ENCODE data around the gene TSNAXIP1. TPM values are rescaled to one million over a fixed set of nuclear protein-coding genes. Genes with fewer than 3 reads are reported as not detected.
A peak's percentile ranks its signal among the peaks of the same experiment; 100 is the strongest.

TSNAXIP1 gene
- polyA plus RNA-seq, 3 donors, result 6.9 to 9.4 (median 7.6) TPM

DNA sequence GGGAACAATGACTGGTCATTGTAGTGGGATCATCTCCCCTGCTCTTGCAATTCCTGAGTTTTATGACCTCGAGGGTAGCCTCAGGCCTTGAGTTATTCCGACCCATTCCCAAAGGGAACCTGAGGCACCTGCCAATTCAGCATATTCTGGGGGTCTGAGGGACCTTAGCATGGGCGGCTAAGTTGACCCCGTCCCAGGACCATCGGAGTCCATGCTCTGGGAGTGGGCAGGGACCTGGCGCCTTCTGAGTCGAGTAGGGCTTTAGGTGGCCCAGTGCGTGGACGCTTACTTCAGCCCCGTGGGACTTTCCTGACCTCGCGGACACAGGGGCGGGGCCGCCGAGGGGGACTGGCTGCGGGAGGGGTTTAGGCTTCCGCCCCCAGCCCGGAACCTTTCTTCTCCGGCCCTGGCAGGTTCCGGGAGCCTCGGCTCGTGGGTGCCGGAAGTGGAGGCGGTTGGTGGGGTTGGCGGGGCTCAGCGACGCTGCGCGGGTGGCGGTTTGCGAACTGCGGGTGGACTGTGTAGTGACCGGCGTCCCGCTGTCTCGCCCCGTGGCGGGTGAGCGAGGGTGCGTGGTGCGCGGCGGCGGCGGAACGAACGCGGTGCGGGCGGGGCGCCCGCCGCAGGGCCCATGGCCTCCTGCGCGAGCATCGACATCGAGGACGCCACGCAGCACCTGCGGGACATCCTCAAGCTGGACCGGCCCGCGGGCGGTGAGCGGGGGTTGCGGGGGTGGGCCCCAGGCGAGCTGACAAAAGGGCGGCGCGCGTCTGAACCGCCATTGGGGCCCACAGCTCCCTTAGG, 66.1 kb downstream of the TSNAXIP1 start, which contains the start of gene EDC4:
TSS of gene EDC4 (plus strand) at position 422 of the 804 bp plus-strand sequence. CDS start at position 632, 210 bp downstream.
- DNase-seq (ENCODE audit: extremely low read depth in 1 of 11, low read depth in 9 of 11, low spot score in 4 of 11), result peak in 6 of 11 donors; percentile 34 to 71 (median 58)

GRCh38 chr16:67873435-67874370, 67.0 kb downstream of the TSNAXIP1 start:
- DNase-seq (ENCODE audit: extremely low read depth in 1 of 11, low read depth in 9 of 11, low spot score in 4 of 11), result no peak

DNA sequence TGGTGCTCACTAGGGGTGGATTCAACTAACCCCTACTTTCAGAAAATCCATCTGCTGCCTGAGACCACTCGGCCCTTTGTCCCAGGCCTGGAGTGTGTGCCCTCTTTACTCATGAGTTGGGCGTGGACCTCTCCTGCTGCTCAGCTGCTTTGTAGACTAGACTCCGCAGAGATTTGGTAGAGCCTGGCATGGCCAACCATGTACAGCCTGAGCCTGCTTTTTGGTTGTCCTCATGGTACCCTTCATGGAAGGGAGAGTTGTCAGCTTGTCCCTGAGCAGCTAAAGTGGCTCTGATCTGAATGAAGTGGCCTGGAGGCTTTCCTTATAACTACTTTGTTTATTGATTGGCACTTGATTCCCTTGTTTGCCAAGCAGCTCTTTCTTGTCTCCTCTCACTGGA, 67.7 kb downstream of the TSNAXIP1 start:
- DNase-seq (ENCODE audit: extremely low read depth in 1 of 11, low read depth in 9 of 11, low spot score in 4 of 11), result no peak

GRCh38 chr16:67877064-67877463, 70.4 kb downstream of the TSNAXIP1 start:
- no peak for DNase-seq (ENCODE audit: extremely low read depth in 1 of 11, low read depth in 9 of 11, low spot score in 4 of 11)

Other genes starting within 250 kb of the TSNAXIP1 start
- 10 to 100 TPM; 72.5 to 88.2 (median 81.4) TPM for gene CTCF, start 244.4 kb upstream of the TSNAXIP1 start, polyA plus RNA-seq (ENCODE audit: insufficient read length in 3 of 3)
- 1 to 10 TPM; 1.0 to 1.3 (median 1.1) TPM for gene CARMIL2, start 161.7 kb upstream of the TSNAXIP1 start, polyA plus RNA-seq (ENCODE audit: insufficient read length in 3 of 3)
- gene ACD, start 146.6 kb upstream of the TSNAXIP1 start, polyA plus RNA-seq (ENCODE audit: insufficient read length in 3 of 3), result 10 to 100 TPM; 19.8 to 29.5 (median 25.4) TPM
- gene PARD6A, start 145.9 kb upstream of the TSNAXIP1 start, polyA plus RNA-seq (ENCODE audit: insufficient read length in 3 of 3), result 1 to 10 TPM; 2.7 to 4.6 (median 3.4) TPM
- gene ENKD1, start 140.1 kb upstream of the TSNAXIP1 start, polyA plus RNA-seq (ENCODE audit: insufficient read length in 3 of 3), result 10 to 100 TPM; 20.2 to 34.6 (median 25.7) TPM
- 1 to 10 TPM; 2.9 to 4.8 (median 4.1) TPM for gene C16orf86, start 140.1 kb upstream of the TSNAXIP1 start, polyA plus RNA-seq (ENCODE audit: insufficient read length in 3 of 3)
- 10 to 100 TPM; 19.8 to 23.7 (median 23.0) TPM for gene GFOD2, start 87.6 kb upstream of the TSNAXIP1 start, polyA plus RNA-seq (ENCODE audit: insufficient read length in 3 of 3)
- 10 to 100 TPM; 22.7 to 30.4 (median 25.2) TPM for gene RANBP10, start 329 bp upstream of the TSNAXIP1 start, polyA plus RNA-seq (ENCODE audit: insufficient read length in 3 of 3)
- 10 to 100 TPM; 26.6 to 36.3 (median 28.1) TPM for gene THAP11, start 35.4 kb downstream of the TSNAXIP1 start, polyA plus RNA-seq (ENCODE audit: insufficient read length in 3 of 3)
- gene NUTF2, start 40.0 kb downstream of the TSNAXIP1 start, polyA plus RNA-seq (ENCODE audit: insufficient read length in 3 of 3), result 100 to 1,000 TPM; 115 to 139 (median 129) TPM
- gene CENPT, start 40.8 kb downstream of the TSNAXIP1 start, polyA plus RNA-seq (ENCODE audit: insufficient read length in 3 of 3), result 10 to 100 TPM; 43.0 to 59.6 (median 53.3) TPM
- 100 to 1,000 TPM in 1 of 3 donors, 10 to 100 TPM in 2; 91.3 to 106 (median 95.3) TPM for gene EDC4, start 66.2 kb downstream of the TSNAXIP1 start, polyA plus RNA-seq (ENCODE audit: insufficient read length in 3 of 3)
- gene NRN1L, start 78.0 kb downstream of the TSNAXIP1 start, polyA plus RNA-seq (ENCODE audit: insufficient read length in 3 of 3), result under 1 TPM in 2 of 3 donors, not detected in 1; 0.43 to 0.70 TPM
- gene PSKH1, start 86.4 kb downstream of the TSNAXIP1 start, polyA plus RNA-seq (ENCODE audit: insufficient read length in 3 of 3), result 10 to 100 TPM; 31.2 to 40.9 (median 34.1) TPM
- gene CTRL, start 125.0 kb downstream of the TSNAXIP1 start, polyA plus RNA-seq (ENCODE audit: insufficient read length in 3 of 3), result 1 to 10 TPM; 4.0 to 7.6 (median 6.2) TPM
- 10 to 100 TPM; 15.9 to 31.1 (median 28.4) TPM for gene PSMB10, start 130.0 kb downstream of the TSNAXIP1 start, polyA plus RNA-seq (ENCODE audit: insufficient read length in 3 of 3)
- 10 to 100 TPM; 16.1 to 29.5 (median 21.2) TPM for gene LCAT, start 137.2 kb downstream of the TSNAXIP1 start, polyA plus RNA-seq (ENCODE audit: insufficient read length in 3 of 3)
- 10 to 100 TPM; 28.8 to 38.9 (median 35.6) TPM for gene SLC12A4, start 161.7 kb downstream of the TSNAXIP1 start, polyA plus RNA-seq (ENCODE audit: insufficient read length in 3 of 3)
- gene DPEP3, start 173.6 kb downstream of the TSNAXIP1 start, polyA plus RNA-seq (ENCODE audit: insufficient read length in 3 of 3), result under 1 TPM in 2 of 3 donors, not detected in 1; 0.14 to 0.16 TPM
- under 1 TPM; 0.51 to 0.86 (median 0.62) TPM for gene DPEP2, start 192.6 kb downstream of the TSNAXIP1 start, polyA plus RNA-seq (ENCODE audit: insufficient read length in 3 of 3)
- gene DPEP2NB, start 209.0 kb downstream of the TSNAXIP1 start, polyA plus RNA-seq (ENCODE audit: insufficient read length in 3 of 3), result not detected
- 10 to 100 TPM in 2 of 3 donors, 1 to 10 TPM in 1; 9.3 to 11.3 (median 10.1) TPM for gene DDX28, start 216.3 kb downstream of the TSNAXIP1 start, polyA plus RNA-seq (ENCODE audit: insufficient read length in 3 of 3)
- 10 to 100 TPM; 13.7 to 17.9 (median 17.5) TPM for gene DUS2, start 216.4 kb downstream of the TSNAXIP1 start, polyA plus RNA-seq (ENCODE audit: insufficient read length in 3 of 3)